Astrocyte (in vitro differentiated cells and primary cell): ENCODE measurements around the gene POLR2F.

Experiments used
- CTCF ChIP-seq: IDR thresholded peaks from 2 replicates; pipeline ENCODE4 v1.5.1; 2011; ENCODE audit warnings: low read depth, mild to moderate bottlenecking, inconsistent platforms, low read length, moderate library complexity; ENCODE audit not compliant: insufficient read depth
- EZH2 ChIP-seq: IDR thresholded peaks from 2 replicates; pipeline ENCODE4 v1.6.1; 2012; ENCODE audit warnings: mild to moderate bottlenecking, low read length, inconsistent platforms; ENCODE audit not compliant: insufficient read depth

GRCh38 chr22:37967147-37967546 is 13.6 kb downstream of the POLR2F start:
- TF ChIP-seq CTCF (no peak), EZH2 (no peak)
